OCI-LY7 (cell line): Measurements from ENCODE around the gene APIP.

Experiments used
- EZH2phosphoT487 ChIP-seq: fragments of 200-600 bp; sonication (generic); IDR thresholded peaks from 2 replicates; pipeline ENCODE4 v1.6.1; 2018; ENCODE audit warnings: low read depth, borderline replicate concordance, mild to moderate bottlenecking, mixed run types, antibody characterized with exemption, low read length, moderate library complexity, mixed read lengths
- TF ChIP-seq, protein P1 (sequence below): fragments of 200-600 bp; sonication (generic); conservative IDR thresholded peaks from 2 replicates; pipeline ENCODE4 v1.5.1; 2014; ENCODE audit warnings: mild to moderate bottlenecking, antibody characterized with exemption, low read length, moderate library complexity, mixed read lengths

DNA sequence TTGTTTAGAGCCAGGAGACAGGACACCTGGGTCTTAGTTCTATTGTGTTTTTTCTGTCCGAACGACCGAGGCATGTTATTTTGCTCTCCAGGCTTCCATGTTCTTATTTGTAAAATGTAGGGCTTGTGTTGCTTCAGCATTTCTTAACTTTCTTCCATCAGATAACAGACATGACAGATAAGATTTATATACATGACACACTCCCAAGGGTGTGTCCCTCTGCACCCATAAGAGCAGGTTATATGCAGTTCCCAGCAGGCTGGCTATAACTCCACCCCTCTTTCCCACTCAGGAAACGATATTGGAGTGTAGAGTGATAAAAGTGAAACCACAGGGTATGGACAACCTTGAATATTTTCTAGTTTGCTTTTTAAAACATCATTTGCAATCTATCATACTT lies 65.8 kb downstream of the APIP start:
- TF ChIP-seq, protein P1, sequence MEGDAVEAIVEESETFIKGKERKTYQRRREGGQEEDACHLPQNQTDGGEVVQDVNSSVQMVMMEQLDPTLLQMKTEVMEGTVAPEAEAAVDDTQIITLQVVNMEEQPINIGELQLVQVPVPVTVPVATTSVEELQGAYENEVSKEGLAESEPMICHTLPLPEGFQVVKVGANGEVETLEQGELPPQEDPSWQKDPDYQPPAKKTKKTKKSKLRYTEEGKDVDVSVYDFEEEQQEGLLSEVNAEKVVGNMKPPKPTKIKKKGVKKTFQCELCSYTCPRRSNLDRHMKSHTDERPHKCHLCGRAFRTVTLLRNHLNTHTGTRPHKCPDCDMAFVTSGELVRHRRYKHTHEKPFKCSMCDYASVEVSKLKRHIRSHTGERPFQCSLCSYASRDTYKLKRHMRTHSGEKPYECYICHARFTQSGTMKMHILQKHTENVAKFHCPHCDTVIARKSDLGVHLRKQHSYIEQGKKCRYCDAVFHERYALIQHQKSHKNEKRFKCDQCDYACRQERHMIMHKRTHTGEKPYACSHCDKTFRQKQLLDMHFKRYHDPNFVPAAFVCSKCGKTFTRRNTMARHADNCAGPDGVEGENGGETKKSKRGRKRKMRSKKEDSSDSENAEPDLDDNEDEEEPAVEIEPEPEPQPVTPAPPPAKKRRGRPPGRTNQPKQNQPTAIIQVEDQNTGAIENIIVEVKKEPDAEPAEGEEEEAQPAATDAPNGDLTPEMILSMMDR = no peak
- no peak for TF ChIP-seq EZH2phosphoT487
